Measurements from ENCODE around the gene TSHZ2. TPM values are rescaled to one million over a fixed set of nuclear protein-coding genes. Genes with fewer than 3 reads are reported as not detected.

TSHZ2 gene
- total RNA-seq, 1 experiment from 2014 or later: 0.07 TPM

DNA sequence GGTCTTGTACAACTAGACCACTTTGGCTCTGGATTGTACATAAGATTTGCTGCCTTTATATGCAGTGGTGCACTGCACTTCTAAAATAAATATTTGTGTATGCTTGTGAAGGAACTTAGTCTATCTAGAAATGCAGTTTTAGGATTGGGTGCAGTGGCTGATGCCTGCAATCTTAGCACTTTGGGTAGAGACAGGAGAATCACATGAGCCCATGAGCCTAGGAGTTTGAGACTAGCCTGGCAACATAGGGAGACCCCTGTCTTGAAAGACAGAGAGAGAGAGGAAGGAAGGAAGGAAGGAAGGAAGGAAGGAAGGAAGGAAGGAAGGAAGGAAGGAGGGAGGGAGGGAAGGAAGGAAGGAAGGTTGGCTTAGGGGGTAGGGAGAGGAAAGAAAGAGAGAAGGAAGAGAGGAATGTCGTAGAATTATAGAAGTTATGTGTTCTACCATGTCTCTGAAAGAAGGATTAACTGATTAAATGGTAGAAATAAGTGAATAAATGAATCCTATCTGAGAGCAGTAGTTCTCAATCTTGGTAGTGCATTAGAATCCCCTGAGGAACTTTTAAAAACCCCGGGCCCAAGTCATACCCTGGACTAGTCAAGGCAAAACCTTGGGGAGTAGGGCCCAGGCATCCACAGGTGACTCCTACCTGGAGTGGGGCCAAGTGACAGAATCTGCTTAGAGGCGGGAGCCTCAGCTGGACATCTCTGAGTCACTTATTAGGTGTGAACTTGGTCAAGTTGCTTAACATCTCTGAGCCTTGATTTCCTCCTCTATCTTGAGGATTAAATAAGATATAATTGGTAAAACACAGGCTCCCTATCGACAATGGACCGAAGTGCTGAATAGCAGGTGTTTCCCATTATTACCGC, 491.2 kb downstream of the TSHZ2 start:
- no peak overlapping the region for H2AK5ac ChIP-seq (ENCODE audit: insufficient read length, low read length)
- no peaks in the 10 kb centered on the region for H3K79me1 ChIP-seq (ENCODE audit: insufficient read depth, low read depth, low read length, poor library complexity, severe bottlenecking)
- H4K8ac ChIP-seq (replicated peaks; ENCODE audit: insufficient read length, low read depth, low read length): no peak overlapping the region
- DNase-seq: no peak
- H3K27ac ChIP-seq (ENCODE audit: insufficient read length, low read depth, low read length): no peak overlapping the region
- H2BK15ac ChIP-seq (ENCODE audit: low read depth, low read length): no peak overlapping the region
- H3K18ac ChIP-seq (ENCODE audit: insufficient read length, low read depth, low read length): no peak overlapping the region
- no peaks in the 10 kb centered on the region for H3K79me2 ChIP-seq (ENCODE audit: insufficient read depth, low read length)
- Mint-ChIP-seq H3K4me3 (no peak overlapping the region), H3K27ac (no peak overlapping the region), H3K4me1 (no peaks in the 10 kb centered on the region), H3K9me3 (peaks cover 23 to 41% of the 10 kb centered on the region in 2 experiments), H3K36me3 (ENCODE audit: insufficient read depth in 1 of 3, low read depth in 3 of 3) (peaks cover 19 to 39% (median 33%) of the 10 kb centered on the region in 3 experiments), H3K27me3 (ENCODE audit: low read depth) (peaks cover 11% of the 10 kb centered on the region)
- H2BK120ac ChIP-seq (ENCODE audit: low read depth, low read length, poor library complexity, severe bottlenecking): no peak overlapping the region
- H3K23me2 ChIP-seq (ENCODE audit: insufficient read length, low read depth, low read length, poor library complexity, severe bottlenecking): no peaks in the 10 kb centered on the region
- H3K14ac ChIP-seq (ENCODE audit: insufficient read depth, low read length): no peak overlapping the region
- no peak overlapping the region for H2AFZ ChIP-seq (ENCODE audit: low read length)
- H2BK5ac ChIP-seq (ENCODE audit: insufficient read length, low read length): no peak overlapping the region
- no peak overlapping the region for H2BK12ac ChIP-seq (ENCODE audit: insufficient read length, low read depth, low read length)
- H3K27me3 ChIP-seq (ENCODE audit: insufficient read depth, low read length): no peaks in the 10 kb centered on the region
- no peak overlapping the region for H3K23ac ChIP-seq (ENCODE audit: insufficient read length, low read depth, low read length)
- H3K4me1 ChIP-seq (ENCODE audit: insufficient read depth, low read length): no peaks in the 10 kb centered on the region
- H3K56ac ChIP-seq (ENCODE audit: insufficient read length, low read depth, low read length): no peak overlapping the region
- H4K5ac ChIP-seq (ENCODE audit: insufficient read length, low read depth, low read length): no peak overlapping the region
- WGBS (ENCODE audit: extremely low coverage, insufficient read length, low lambda C conversion rate): 100% methylated on average over 1 of the region's 6 CpGs
- no peak overlapping the region for H3K4ac ChIP-seq (ENCODE audit: low read depth, low read length)
- no peak overlapping the region for H4K91ac ChIP-seq (ENCODE audit: insufficient read length, low read depth, low read length)
- TF ChIP-seq, protein P1, sequence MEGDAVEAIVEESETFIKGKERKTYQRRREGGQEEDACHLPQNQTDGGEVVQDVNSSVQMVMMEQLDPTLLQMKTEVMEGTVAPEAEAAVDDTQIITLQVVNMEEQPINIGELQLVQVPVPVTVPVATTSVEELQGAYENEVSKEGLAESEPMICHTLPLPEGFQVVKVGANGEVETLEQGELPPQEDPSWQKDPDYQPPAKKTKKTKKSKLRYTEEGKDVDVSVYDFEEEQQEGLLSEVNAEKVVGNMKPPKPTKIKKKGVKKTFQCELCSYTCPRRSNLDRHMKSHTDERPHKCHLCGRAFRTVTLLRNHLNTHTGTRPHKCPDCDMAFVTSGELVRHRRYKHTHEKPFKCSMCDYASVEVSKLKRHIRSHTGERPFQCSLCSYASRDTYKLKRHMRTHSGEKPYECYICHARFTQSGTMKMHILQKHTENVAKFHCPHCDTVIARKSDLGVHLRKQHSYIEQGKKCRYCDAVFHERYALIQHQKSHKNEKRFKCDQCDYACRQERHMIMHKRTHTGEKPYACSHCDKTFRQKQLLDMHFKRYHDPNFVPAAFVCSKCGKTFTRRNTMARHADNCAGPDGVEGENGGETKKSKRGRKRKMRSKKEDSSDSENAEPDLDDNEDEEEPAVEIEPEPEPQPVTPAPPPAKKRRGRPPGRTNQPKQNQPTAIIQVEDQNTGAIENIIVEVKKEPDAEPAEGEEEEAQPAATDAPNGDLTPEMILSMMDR (conservative IDR thresholded peaks at IDR 0.05): no peak
- H3K4me2 ChIP-seq (ENCODE audit: insufficient read depth, insufficient read length, low read length): no peak overlapping the region
- no peak overlapping the region for H2BK20ac ChIP-seq (ENCODE audit: low read depth, low read length, poor library complexity, severe bottlenecking)
- H3K9ac ChIP-seq (ENCODE audit: extremely low read depth, insufficient read length, low read length): no peak overlapping the region
- H3T11ph ChIP-seq (ENCODE audit: low read length): no peak overlapping the region
- H3K9me3 ChIP-seq (ENCODE audit: control insufficient read depth, low read depth, low read length): peaks cover 21% of the 10 kb centered on the region
- no peaks in the 10 kb centered on the region for H4K20me1 ChIP-seq (ENCODE audit: control insufficient read depth, insufficient read depth, insufficient read length)

Data from H9 (cell line).